CD14-positive monocyte (primary cell): Measurements from ENCODE around the gene ATP5F1A. TPM values are rescaled to one million over a fixed set of nuclear protein-coding genes. Genes with fewer than 3 reads are reported as not detected.

Experiments used
- DNase-seq, 3 donors: peaks; one replicate each; pipeline ENCODE4 v3.0.0-alpha.2; 2011 to 2022
- H2AFZ ChIP-seq: 2 replicates; pipeline ENCODE4 v1.6.0; 2012; ENCODE audit warnings: mild to moderate bottlenecking, low read depth, low read length, inconsistent platforms; ENCODE audit not compliant: insufficient read depth, poor library complexity, severe bottlenecking
- H3K27ac ChIP-seq, 2 donors: 1 replicate in 1 of 2; 2 replicates in 1 of 2; pipeline ENCODE4 v1.5.1; 2012 to 2013; ENCODE audit warnings: low read length in 2 of 2, control low read depth in 1 of 2, inconsistent platforms in 1 of 2, low read depth in 1 of 2, mild to moderate bottlenecking in 1 of 2
- H3K27me3 ChIP-seq, 2 donors: one replicate each; pipeline versions ENCODE4 v1.6.0 to v1.6.1; 2011 to 2013; ENCODE audit warnings: low read length in 2 of 2; ENCODE audit not compliant: control insufficient read depth in 2 of 2, insufficient read depth in 2 of 2
- H3K36me3 ChIP-seq, 2 donors: replicated peaks in 1 of 2; 1 replicate in 1 of 2; 2 replicates in 1 of 2; pipeline versions ENCODE4 v1.5.1 to v1.6.1; 2012 to 2013; ENCODE audit warnings: low read length in 2 of 2, control low read depth in 1 of 2, inconsistent platforms in 1 of 2, mild to moderate bottlenecking in 1 of 2; ENCODE audit not compliant: insufficient read depth in 2 of 2, control insufficient read depth in 1 of 2
- H3K4me1 ChIP-seq, 2 donors: 1 replicate in 1 of 2; 2 replicates in 1 of 2; pipeline versions ENCODE4 v1.5.1 to v1.6.1; 2012 to 2013; ENCODE audit warnings: low read length in 2 of 2, control low read depth in 1 of 2, inconsistent platforms in 1 of 2, mild to moderate bottlenecking in 1 of 2, moderate library complexity in 1 of 2; ENCODE audit not compliant: insufficient read depth in 2 of 2, control insufficient read depth in 1 of 2
- H3K4me2 ChIP-seq: replicated peaks from 2 replicates; pipeline ENCODE3; 2012; ENCODE audit warnings: low read length, moderate library complexity, mild to moderate bottlenecking; ENCODE audit not compliant: poor library complexity, severe bottlenecking; ENCODE audit errors: extremely low read depth
- H3K4me3 ChIP-seq, 3 experiments: fragments of 200-600 bp in 1 of 3; sonication (generic) in 1 of 3; replicated peaks in 1 of 3; 1 replicate in 2 of 3; 2 replicates in 1 of 3; pipeline ENCODE4 v1.5.1; 2011 to 2013; ENCODE audit warnings: low read length in 3 of 3, mild to moderate bottlenecking in 3 of 3, control low read depth in 2 of 3, low read depth in 2 of 3, inconsistent platforms in 1 of 3, moderate library complexity in 1 of 3
- H3K79me2 ChIP-seq: 2 replicates; pipeline ENCODE4 v1.6.0; 2012; ENCODE audit warnings: mild to moderate bottlenecking, control low read depth, inconsistent platforms, low read length, moderate library complexity; ENCODE audit not compliant: insufficient read depth
- H3K9ac ChIP-seq: 2 replicates; pipeline ENCODE4 v1.6.0; 2017; ENCODE audit warnings: low read length, mild to moderate bottlenecking; ENCODE audit not compliant: insufficient read depth, poor library complexity, severe bottlenecking
- H3K9me3 ChIP-seq, 2 donors: replicated peaks in 1 of 2; 1 replicate in 1 of 2; 2 replicates in 1 of 2; pipeline versions ENCODE4 v1.5.1 to v1.6.1; 2012 to 2013; ENCODE audit warnings: low read length in 2 of 2, control low read depth in 1 of 2; ENCODE audit not compliant: control insufficient read depth in 1 of 2, insufficient read depth in 1 of 2
- H4K20me1 ChIP-seq: 2 replicates; pipeline ENCODE4 v1.6.0; 2012; ENCODE audit warnings: mild to moderate bottlenecking, low read length, control low read depth, moderate library complexity; ENCODE audit not compliant: insufficient read depth
- H3K27ac Mint-ChIP-seq, 7 donors: one replicate each; pipeline ENCODE4 v1.8.0; 2020; ENCODE audit warnings: mild to moderate bottlenecking in 7 of 7, mixed read lengths in 7 of 7, moderate library complexity in 6 of 7, inconsistent platforms in 2 of 7
- H3K27me3 Mint-ChIP-seq, 3 donors: one replicate each; pipeline ENCODE4 v1.8.0; 2021 to 2022; ENCODE audit warnings: low read depth in 3 of 3, mild to moderate bottlenecking in 3 of 3, mixed read lengths in 3 of 3, moderate library complexity in 3 of 3, inconsistent platforms in 1 of 3
- H3K36me3 Mint-ChIP-seq, 2 donors: one replicate each; pipeline ENCODE4 v1.8.0; 2020; ENCODE audit warnings: mixed read lengths in 2 of 2, inconsistent platforms in 1 of 2, mild to moderate bottlenecking in 1 of 2
- H3K4me1 Mint-ChIP-seq: one replicate; pipeline ENCODE4 v1.8.0; 2020; ENCODE audit warnings: mild to moderate bottlenecking, mixed read lengths
- H3K4me3 Mint-ChIP-seq, 2 donors: one replicate each; pipeline ENCODE4 v1.8.0; 2020; ENCODE audit warnings: mild to moderate bottlenecking in 2 of 2, mixed read lengths in 2 of 2, moderate library complexity in 1 of 2
- H3K9me3 Mint-ChIP-seq, 7 donors: one replicate each; pipeline ENCODE4 v1.8.0; 2020 to 2022; ENCODE audit warnings: mixed read lengths in 7 of 7, mild to moderate bottlenecking in 6 of 7, moderate library complexity in 6 of 7, inconsistent platforms in 2 of 7
- CTCF ChIP-seq: fragments of 200-600 bp; IDR thresholded peaks from one replicate; pipeline ENCODE4 v1.8.0; 2022; ENCODE audit warnings: antibody characterized with exemption, mild to moderate bottlenecking
- WGBS: methylation state at CpG from one replicate; pipeline ENCODE4 v1.1.5; 2013; ENCODE audit warnings: missing lambda C conversion rate; ENCODE audit not compliant: insufficient coverage; 5-methylcytosine and 5-hydroxymethylcytosine counted together
- intact Hi-C, 2 donors: fragments of 100-400 bp; cut with micrococcal nuclease; formaldehyde crosslinking; loops; one replicate each; pipeline versions ENCODE4 v1.15.0 to v1.15.1; 2023
- polyA plus RNA-seq, 3 donors: library from polyadenylated mRNA; depleted of rRNA in 1 of 3; unstranded in 2 of 3; stranded (reverse) in 1 of 3; fragments of 300-500 nt in 2 of 3; fragments of >200 nt in 1 of 3; fragmentation: Illumina TruSeq in 2 of 3; gene quantifications; 1 replicate in 2 of 3; 2 replicates in 1 of 3; pipeline ENCODE4 v1.2.3, GENCODE V29; 2012 to 2021

The ATP5F1A gene
- polyA plus RNA-seq, 3 donors: 251 to 553 (median 524) TPM

GRCh38 chr18:46062781-46063180 is 35.3 kb downstream of the ATP5F1A start:
- H3K27me3 ChIP-seq: no peaks in the 10 kb centered on the region
- H3K9me3 Mint-ChIP-seq: no peaks in the 10 kb centered on the region
- H3K9ac ChIP-seq: no peak overlapping the region
- H3K27me3 Mint-ChIP-seq: peaks cover 0 to 1% (median 0%) of the 10 kb centered on the region in 3 donors
- no peak for TF ChIP-seq CTCF
- intact Hi-C loops: no loop called here
- peaks cover 78% of the 10 kb centered on the region for H4K20me1 ChIP-seq
- 76% methylated on average over 5 of the region's 5 CpGs for WGBS
- peaks cover 5 to 20% of the 10 kb centered on the region in 2 donors for H3K36me3 Mint-ChIP-seq
- peaks cover 7 to 13% of the 10 kb centered on the region in 2 donors for H3K4me1 ChIP-seq
- H3K4me2 ChIP-seq: no peak overlapping the region
- H3K27ac Mint-ChIP-seq: peak overlapping the region in 4 of 7 donors; percentile 13 to 76 (median 31)
- no peak overlapping the region for H2AFZ ChIP-seq
- no peaks in the 10 kb centered on the region for H3K36me3 ChIP-seq
- peaks cover 43% of the 10 kb centered on the region for H3K4me1 Mint-ChIP-seq
- peaks cover 97% of the 10 kb centered on the region for H3K79me2 ChIP-seq
- no peak overlapping the region for H3K4me3 Mint-ChIP-seq
- DNase-seq: no peak
- H3K9me3 ChIP-seq: no peaks in the 10 kb centered on the region
- peak overlapping the region in 1 of 2 donors; percentile 1 for H3K27ac ChIP-seq
- H3K4me3 ChIP-seq: no peak overlapping the region

GRCh38 chr18:46061796-46062195 is 36.3 kb downstream of the ATP5F1A start:
- no peak for DNase-seq
- H3K36me3 ChIP-seq: no peaks in the 10 kb centered on the region
- no peak overlapping the region for H3K4me3 ChIP-seq
- Mint-ChIP-seq H3K4me3 (no peak overlapping the region), H3K27ac (peak overlapping the region in 3 of 7 donors; percentile 19 to 72 (median 26)), H3K27me3 (peaks cover 0 to 1% (median 0%) of the 10 kb centered on the region in 3 donors), H3K9me3 (no peaks in the 10 kb centered on the region), H3K4me1 (peaks cover 39% of the 10 kb centered on the region), H3K36me3 (peaks cover 5 to 24% of the 10 kb centered on the region in 2 donors)
- H2AFZ ChIP-seq: no peak overlapping the region
- H3K27ac ChIP-seq: peak overlapping the region in 1 of 2 donors; percentile 36
- intact Hi-C loops: no loop called here
- H3K27me3 ChIP-seq: no peaks in the 10 kb centered on the region
- H3K4me2 ChIP-seq: no peak overlapping the region
- peaks cover 95% of the 10 kb centered on the region for H3K79me2 ChIP-seq
- H3K9ac ChIP-seq: no peak overlapping the region
- peaks cover 79% of the 10 kb centered on the region for H4K20me1 ChIP-seq
- TF ChIP-seq CTCF: no peak
- no peaks in the 10 kb centered on the region for H3K9me3 ChIP-seq
- peaks cover 7 to 13% of the 10 kb centered on the region in 2 donors for H3K4me1 ChIP-seq
- no CpG with 5 or more reads among the region's 1 CpG for WGBS
